HCT116 (cell line): ENCODE measurements around the gene SLC30A4.

Experiments
- CEBPB ChIP-seq: IDR thresholded peaks from 2 replicates; pipeline ENCODE4 v1.6.1; 2012; ENCODE audit warnings: low read depth
- CTCF ChIP-seq, 3 experiments: fragments of 200-600 bp in 1 of 3; sonication (generic) in 1 of 3; IDR thresholded peaks in 2 of 3; conservative IDR thresholded peaks in 1 of 3; 2 replicates each; pipeline ENCODE4 v1.5.1; 2012 to 2017; ENCODE audit warnings: low read depth in 2 of 3, low read length in 2 of 3, antibody characterized with exemption in 1 of 3, borderline replicate concordance in 1 of 3, control low read depth in 1 of 3, mild to moderate bottlenecking in 1 of 3, mixed read lengths in 1 of 3, mixed run types in 1 of 3, moderate library complexity in 1 of 3; ENCODE audit not compliant: insufficient read depth in 1 of 3
- EGR1 ChIP-seq: IDR thresholded peaks from 2 replicates; pipeline ENCODE4 v1.6.1; 2012; ENCODE audit warnings: low read depth
- EZH2 ChIP-seq: fragments of 200-600 bp; sonication (generic); IDR thresholded peaks from 2 replicates; pipeline ENCODE4 v1.6.1; 2017; ENCODE audit warnings: antibody characterized with exemption, mixed run types
- EZH2phosphoT487 ChIP-seq: fragments of 200-600 bp; IDR thresholded peaks from 2 replicates; pipeline ENCODE4 v1.6.1; 2018; ENCODE audit warnings: antibody characterized with exemption, borderline replicate concordance
- FOSL1 ChIP-seq: IDR thresholded peaks from 2 replicates; pipeline ENCODE4 v1.6.1; 2012; ENCODE audit warnings: low read depth
- MAX ChIP-seq: IDR thresholded peaks from 2 replicates; pipeline ENCODE4 v1.6.1; 2012
- POLR2A ChIP-seq: IDR thresholded peaks from 2 replicates; pipeline ENCODE4 v1.7.0; 2011; ENCODE audit warnings: borderline replicate concordance; ENCODE audit not compliant: insufficient read depth, insufficient read length; ENCODE audit errors: extremely low read depth
- POLR2AphosphoS5 ChIP-seq: IDR thresholded peaks from 2 replicates; pipeline ENCODE4 v1.6.1; 2011; ENCODE audit warnings: mild to moderate bottlenecking, low read depth, low read length, moderate library complexity
- REST ChIP-seq: IDR thresholded peaks from 2 replicates; pipeline ENCODE4 v1.6.1; 2012; ENCODE audit warnings: low read depth
- SRF ChIP-seq: IDR thresholded peaks from 2 replicates; pipeline ENCODE4 v1.6.1; 2012; ENCODE audit warnings: low read depth
- ZBTB33 ChIP-seq: IDR thresholded peaks from 2 replicates; pipeline ENCODE4 v1.6.1; 2011; ENCODE audit warnings: mild to moderate bottlenecking, low read length, moderate library complexity; ENCODE audit not compliant: insufficient replicate concordance; ENCODE audit errors: extremely low read depth
- ZFX ChIP-seq: fragments of 450-650 bp; IDR thresholded peaks from 2 replicates; pipeline ENCODE4 v1.6.1; 2017
- ZNF274 ChIP-seq: fragments of 200-500 bp; sonication (Bioruptor generic); IDR thresholded peaks from 2 replicates; pipeline ENCODE4 v1.6.1; 2014; ENCODE audit warnings: mild to moderate bottlenecking, low read depth, low read length, inconsistent platforms

- TF ChIP-seq REST (no peak), CTCF (IDR thresholded peaks at IDR 0.05 in 2 of 3, conservative IDR thresholded peaks at IDR 0.05 in 1 of 3; ENCODE audit: borderline replicate concordance in 1 of 3, insufficient read depth in 1 of 3, low read depth in 2 of 3, low read length in 2 of 3) (no peak), POLR2A (no peak), EZH2 (no peak), CEBPB (no peak), EZH2phosphoT487 (no peak), ZBTB33 (no peak), ZFX (no peak), POLR2AphosphoS5 (no peak), EGR1 (no peak), FOSL1 (no peak), SRF (no peak), ZNF274 (no peak), MAX (no peak)
Measured at GRCh38 chr15:45473068-45473467, 49.5 kb downstream of the SLC30A4 start.
